BJ (cell line): ENCODE results near the gene CYREN. TPM values are rescaled to one million over a fixed set of nuclear protein-coding genes. Genes with fewer than 3 reads are reported as not detected.

Experiments
- CTCF ChIA-PET: fragments of 350-600 bp; formaldehyde crosslinking; extraction: SDS; loops from one replicate; lab custom pipeline; 2021; ENCODE audit warnings: antibody characterized with exemption, inconsistent platforms; lab: Yijun Ruan, JAX
- POLR2A ChIA-PET: fragments of 300-600 bp; sonication (Branson Sonifier 250); formaldehyde crosslinking; extraction: SDS; loops from one replicate; lab custom pipeline; 2021; ENCODE audit warnings: antibody characterized with exemption; lab: Charles Lee
- DNase-seq: peaks from one replicate; pipeline ENCODE4 v3.0.0-alpha.2; 2011; ENCODE audit warnings: low read depth
- H3K27me3 ChIP-seq: 2 replicates; pipeline ENCODE4 v1.6.0; 2011; ENCODE audit warnings: low read length; ENCODE audit not compliant: control insufficient read depth, insufficient read depth
- H3K36me3 ChIP-seq: 2 replicates; pipeline ENCODE4 v1.5.1; 2011; ENCODE audit warnings: low read length; ENCODE audit not compliant: control insufficient read depth, insufficient read depth
- H3K4me3 ChIP-seq: 2 replicates; pipeline ENCODE4 v1.5.1; 2011; ENCODE audit warnings: low read depth, mild to moderate bottlenecking, control low read depth, low read length
- polyA plus RNA-seq: library from polyadenylated mRNA; depleted of rRNA; stranded (reverse); fragments of >200 nt; gene quantifications from 2 replicates; pipeline ENCODE4 v1.2.3, GENCODE V29; 2011
- TF ChIP-seq, protein P1 (sequence below): IDR thresholded peaks from 2 replicates; pipeline ENCODE4 v1.5.1; 2011; ENCODE audit warnings: low read depth, mild to moderate bottlenecking, control low read depth, inconsistent platforms, low read length, moderate library complexity; ENCODE audit not compliant: insufficient read depth

Gene CYREN
- polyA plus RNA-seq, 1 experiment: 39.4 TPM

DNA sequence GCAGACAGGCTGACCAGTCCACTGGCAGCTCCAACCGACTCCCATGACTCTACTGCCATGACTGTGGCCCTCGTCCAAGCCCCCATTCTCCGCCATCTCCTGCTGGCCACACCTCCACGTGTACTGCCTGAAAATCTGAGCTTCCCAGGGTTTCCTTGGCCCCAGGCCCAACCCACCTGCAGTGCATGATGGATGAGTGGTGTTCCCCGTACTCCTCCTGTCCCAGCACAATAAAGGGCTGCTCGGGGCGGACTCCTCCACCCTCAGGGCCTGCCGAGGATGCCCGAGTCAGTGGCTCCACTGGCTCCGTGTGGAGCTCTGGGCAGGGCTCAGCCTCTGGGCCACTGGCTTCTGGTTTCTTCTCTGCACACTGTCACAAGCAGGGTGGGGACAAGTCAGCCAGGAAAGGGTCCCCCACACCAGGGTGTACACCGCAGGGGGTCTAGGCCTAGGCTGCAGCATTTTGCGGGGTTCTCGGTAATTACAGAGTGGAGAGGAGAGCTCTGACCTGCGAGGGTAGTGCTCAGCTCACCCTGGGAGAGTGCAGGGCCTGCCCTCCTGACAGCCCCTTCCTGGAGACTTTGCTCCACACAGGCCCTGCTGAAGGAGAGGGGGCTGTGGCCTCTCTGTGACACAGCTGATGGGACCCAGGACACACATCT is 25.6 kb upstream of the CYREN start:
- no peak overlapping the region for H3K4me3 ChIP-seq
- H3K36me3 ChIP-seq: peaks cover 9% of the 10 kb centered on the region
- DNase-seq: no peak
- ChIA-PET CTCF (interaction anchor here (1.1 kb wide), 1 partner anchor 25 kb away, joined by 4 read pairs; no protein-coding TSS in a partner anchor), POLR2A (no interaction called here)
- no peaks in the 10 kb centered on the region for H3K27me3 ChIP-seq
- TF ChIP-seq, protein P1, sequence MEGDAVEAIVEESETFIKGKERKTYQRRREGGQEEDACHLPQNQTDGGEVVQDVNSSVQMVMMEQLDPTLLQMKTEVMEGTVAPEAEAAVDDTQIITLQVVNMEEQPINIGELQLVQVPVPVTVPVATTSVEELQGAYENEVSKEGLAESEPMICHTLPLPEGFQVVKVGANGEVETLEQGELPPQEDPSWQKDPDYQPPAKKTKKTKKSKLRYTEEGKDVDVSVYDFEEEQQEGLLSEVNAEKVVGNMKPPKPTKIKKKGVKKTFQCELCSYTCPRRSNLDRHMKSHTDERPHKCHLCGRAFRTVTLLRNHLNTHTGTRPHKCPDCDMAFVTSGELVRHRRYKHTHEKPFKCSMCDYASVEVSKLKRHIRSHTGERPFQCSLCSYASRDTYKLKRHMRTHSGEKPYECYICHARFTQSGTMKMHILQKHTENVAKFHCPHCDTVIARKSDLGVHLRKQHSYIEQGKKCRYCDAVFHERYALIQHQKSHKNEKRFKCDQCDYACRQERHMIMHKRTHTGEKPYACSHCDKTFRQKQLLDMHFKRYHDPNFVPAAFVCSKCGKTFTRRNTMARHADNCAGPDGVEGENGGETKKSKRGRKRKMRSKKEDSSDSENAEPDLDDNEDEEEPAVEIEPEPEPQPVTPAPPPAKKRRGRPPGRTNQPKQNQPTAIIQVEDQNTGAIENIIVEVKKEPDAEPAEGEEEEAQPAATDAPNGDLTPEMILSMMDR: no peak

DNA sequence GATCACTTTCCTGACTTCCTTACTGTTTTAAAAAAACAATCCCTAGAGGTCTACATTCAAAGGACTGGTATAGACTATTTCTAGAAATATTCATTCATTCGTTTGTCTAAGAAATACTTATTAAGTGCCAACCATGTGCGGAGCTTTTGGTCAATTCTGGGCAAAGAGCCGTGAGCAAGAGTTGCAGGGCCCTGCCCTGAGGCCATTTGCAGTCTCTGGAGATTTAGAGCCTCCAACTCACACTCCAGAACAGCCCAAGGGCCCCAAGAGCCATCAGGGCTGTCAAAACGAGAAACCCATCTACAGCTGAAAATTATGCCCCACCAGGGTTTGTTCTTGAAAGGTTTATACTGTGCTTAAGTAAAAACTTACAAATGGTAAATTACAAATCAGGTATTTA is 24.6 kb upstream of the CYREN start:
- ChIA-PET CTCF (interaction anchor here (1.0 kb wide), 1 partner anchor 209 kb away, joined by 4 read pairs; the partner anchor contains the start of gene AGBL3), POLR2A (no interaction called here)
- Histone ChIP-seq H3K27me3 (no peaks in the 10 kb centered on the region), H3K4me3 (no peak overlapping the region), H3K36me3 (peaks cover 9% of the 10 kb centered on the region)
- TF ChIP-seq, protein P1: no peak
- DNase-seq: no peak

DNA sequence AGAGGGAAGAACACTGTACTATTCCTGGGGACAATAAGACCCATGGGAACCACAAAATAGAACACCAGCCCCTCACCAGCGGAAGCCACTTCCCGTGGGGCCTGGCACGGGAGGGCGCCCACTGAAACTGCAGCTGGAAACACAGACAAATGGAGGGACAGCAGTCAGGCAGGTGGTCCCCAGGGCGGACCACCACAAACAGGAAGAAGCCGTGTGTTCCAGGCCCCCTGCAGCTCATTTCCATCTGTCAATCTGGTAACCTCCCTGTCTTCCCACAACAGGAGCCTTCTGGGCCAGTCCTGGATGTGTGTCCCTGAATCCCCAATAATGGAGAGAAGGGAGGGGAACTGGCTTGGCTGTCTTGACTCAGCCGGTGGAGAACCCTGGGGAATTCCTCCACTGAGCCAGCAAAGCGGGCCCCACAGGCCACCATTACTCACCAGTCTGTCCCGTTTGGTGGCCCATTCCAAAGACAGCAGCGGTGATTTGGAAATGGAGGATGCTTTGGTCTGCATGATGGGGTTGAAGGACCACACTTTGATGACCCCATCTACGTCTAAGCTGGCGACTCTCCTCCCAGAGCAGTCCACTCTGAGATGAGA is 24.1 kb upstream of the CYREN start:
- Histone ChIP-seq H3K4me3 (no peak overlapping the region), H3K27me3 (no peaks in the 10 kb centered on the region), H3K36me3 (peaks cover 9% of the 10 kb centered on the region)
- CTCF ChIA-PET: interaction anchor here (1.0 to 1.5 kb wide), 2 partner anchors 208 to 504 kb away, joined by 3 to 4 read pairs; partner anchors contain the start of gene AGBL3
- POLR2A ChIA-PET: no interaction called here
- TF ChIP-seq, protein P1: no peak
- DNase-seq: no peak

DNA sequence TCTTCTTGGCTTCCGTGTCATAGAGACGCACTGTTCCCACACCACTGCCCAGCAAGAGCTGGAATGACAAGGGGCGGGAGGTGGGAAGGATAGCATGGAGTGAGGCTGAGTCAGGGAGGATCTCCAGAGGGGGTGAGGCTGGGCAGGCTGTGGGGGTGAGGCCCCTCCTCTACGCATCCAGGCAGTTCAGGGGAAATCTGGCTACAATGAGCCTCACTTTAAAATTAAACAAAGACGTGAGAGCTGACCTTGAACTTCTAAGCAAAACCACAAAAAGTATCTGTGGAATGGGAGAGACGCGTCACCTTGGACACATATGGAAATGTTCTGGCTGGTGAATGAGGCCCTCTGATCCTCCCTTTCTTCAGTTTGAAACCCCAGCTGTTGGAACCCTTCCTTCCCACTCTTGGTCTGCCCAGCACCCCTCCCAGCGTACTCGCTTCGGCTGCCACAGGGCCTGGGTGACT is 23.1 kb upstream of the CYREN start:
- H3K4me3 ChIP-seq: no peak overlapping the region
- H3K36me3 ChIP-seq: peaks cover 11% of the 10 kb centered on the region
- ChIA-PET POLR2A (interaction anchor here (0.5 to 1.2 kb wide), 3 partner anchors 24 to 504 kb away, joined by 3 to 5 read pairs (median 3); no protein-coding TSS in a partner anchor), CTCF (interaction anchor here (1.5 kb wide), 1 partner anchor 503 kb away, joined by 3 read pairs; no protein-coding TSS in a partner anchor)
- H3K27me3 ChIP-seq: no peaks in the 10 kb centered on the region
- peak; percentile 97 for DNase-seq
- TF ChIP-seq, protein P1: no peak

DNA sequence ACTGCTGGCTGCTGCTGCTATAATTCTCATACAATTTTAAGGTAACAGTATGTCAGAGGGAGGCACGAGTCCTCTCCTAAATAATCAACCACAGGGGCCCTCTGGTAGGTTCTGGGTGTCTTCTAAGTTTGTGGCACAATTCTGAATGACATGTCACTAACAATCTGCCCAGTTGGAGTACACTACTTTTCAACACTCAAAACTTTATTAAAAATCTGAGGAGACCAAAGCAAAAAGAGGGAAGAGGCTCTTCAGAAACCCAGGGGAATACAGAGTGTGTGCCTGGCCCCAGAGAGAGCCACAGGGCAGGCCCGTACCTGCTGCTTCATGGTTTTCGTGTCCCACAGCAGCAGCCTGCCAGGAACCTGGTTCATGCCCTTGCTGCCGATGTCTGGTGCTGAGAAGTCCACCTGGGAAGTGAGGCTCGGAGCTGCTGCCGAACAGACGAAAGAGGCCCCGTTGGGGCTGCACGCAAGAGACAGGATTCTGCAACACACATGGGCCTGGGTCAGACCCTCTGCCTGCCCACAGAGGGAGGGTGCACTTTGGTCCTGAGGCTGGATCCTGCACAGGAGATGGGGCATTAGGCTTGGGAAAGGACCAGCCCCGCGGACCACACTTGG is 22.5 kb upstream of the CYREN start:
- TF ChIP-seq, protein P1: no peak
- DNase-seq: no peak
- Histone ChIP-seq H3K27me3 (no peaks in the 10 kb centered on the region), H3K4me3 (no peak overlapping the region), H3K36me3 (peaks cover 17% of the 10 kb centered on the region)
- ChIA-PET POLR2A (interaction anchor here (0.7 to 1.2 kb wide), 2 partner anchors 24 to 503 kb away, joined by 3 to 5 read pairs; no protein-coding TSS in a partner anchor), CTCF (interaction anchor here (1.5 kb wide), 1 partner anchor 503 kb away, joined by 3 read pairs; no protein-coding TSS in a partner anchor)
